ENCODE measurements around the gene L3MBTL4.

GRCh38 chr18:6210349-6211173 is 204.2 kb downstream of the L3MBTL4 start:
- TF ChIP-seq CTCF (IDR thresholded peaks at IDR 0.05 in 8 of 11, conservative IDR thresholded peaks at IDR 0.05 in 3 of 11) (no peak), POLR2AphosphoS5 (IDR thresholded peaks at IDR 0.05) (no peak)

Data from spleen (tissue), 7 donors.